OCI-LY1 (cell line): ENCODE data around the gene PARD3.

ENCODE experiments used
- H2AFZ ChIP-seq: fragments of 200-600 bp; sonication (generic), shearing (Covaris generic); 2 replicates; pipeline ENCODE4 v1.6.0; 2014; ENCODE audit warnings: antibody characterized with exemption, mild to moderate bottlenecking, low read length
- H3F3A ChIP-seq: fragments of 200-600 bp; sonication (generic), shearing (Covaris generic); 2 replicates; pipeline ENCODE4 v1.6.0; 2014; ENCODE audit warnings: mild to moderate bottlenecking, antibody characterized with exemption, low read length, moderate library complexity; ENCODE audit not compliant: insufficient read depth
- H3K27ac ChIP-seq: fragments of 200-600 bp; sonication (generic); 2 replicates; pipeline ENCODE4 v1.5.1; 2014; ENCODE audit warnings: low read length, mixed run types, mild to moderate bottlenecking, low read depth; ENCODE audit not compliant: poor library complexity, severe bottlenecking
- H3K27me3 ChIP-seq: fragments of 200-600 bp; sonication (generic); 2 replicates; pipeline ENCODE4 v1.6.0; 2014; ENCODE audit warnings: antibody characterized with exemption, mild to moderate bottlenecking, low read length, moderate library complexity; ENCODE audit not compliant: insufficient read depth
- H3K36me3 ChIP-seq: fragments of 200-600 bp; sonication (generic); 2 replicates; pipeline ENCODE4 v1.6.1; 2014; ENCODE audit warnings: mild to moderate bottlenecking, antibody characterized with exemption, low read length, moderate library complexity, mixed read lengths; ENCODE audit not compliant: insufficient read depth
- H3K4me1 ChIP-seq: fragments of 200-600 bp; sonication (generic); 2 replicates; pipeline ENCODE4 v1.5.1; 2014; ENCODE audit warnings: mild to moderate bottlenecking, low read length, moderate library complexity; ENCODE audit not compliant: insufficient read depth, severe bottlenecking
- H3K4me2 ChIP-seq: fragments of 200-600 bp; sonication (generic), shearing (Covaris generic); 2 replicates; pipeline ENCODE4 v1.6.1; 2014; ENCODE audit warnings: low read length
- H3K4me3 ChIP-seq: fragments of 200-600 bp; sonication (generic); 2 replicates; pipeline ENCODE4 v1.5.1; 2014; ENCODE audit warnings: low read length, low read depth, mild to moderate bottlenecking, mixed read lengths; ENCODE audit not compliant: poor library complexity, severe bottlenecking
- H3K79me2 ChIP-seq: fragments of 200-600 bp; shearing (Covaris generic); 2 replicates; pipeline ENCODE4 v1.6.1; 2016; ENCODE audit warnings: mixed run types, low read length, mixed read lengths; ENCODE audit not compliant: insufficient read depth
- H3K9ac ChIP-seq: fragments of 200-600 bp; sonication (generic), shearing (Covaris generic); 2 replicates; pipeline ENCODE4 v1.6.1; 2014; ENCODE audit warnings: mild to moderate bottlenecking, low read length, mixed read lengths
- H3K9me2 ChIP-seq: fragments of 200-600 bp; sonication (generic), shearing (Covaris generic); 2 replicates; pipeline ENCODE4 v1.6.1; 2014; ENCODE audit warnings: low read depth, mild to moderate bottlenecking, low read length, mixed read lengths
- H3K9me3 ChIP-seq: fragments of 200-600 bp; shearing (Covaris generic); 2 replicates; pipeline ENCODE4 v1.6.1; 2014; ENCODE audit warnings: low read length, mixed read lengths
- H4K20me1 ChIP-seq: fragments of 200-600 bp; sonication (generic), shearing (Covaris generic); 2 replicates; pipeline ENCODE4 v1.6.0; 2016; ENCODE audit warnings: mild to moderate bottlenecking, low read length; ENCODE audit not compliant: insufficient read depth
- EZH2 ChIP-seq: fragments of 200-600 bp; sonication (generic), shearing (Covaris generic); IDR thresholded peaks from 2 replicates; pipeline ENCODE4 v1.8.0; 2017; ENCODE audit warnings: borderline replicate concordance, mixed run types, mild to moderate bottlenecking, antibody characterized with exemption, low read length, moderate library complexity, mixed read lengths
- TF ChIP-seq, protein P1 (sequence below): fragments of 200-600 bp; sonication (generic), shearing (Covaris generic); IDR thresholded peaks from 2 replicates; pipeline ENCODE4 v1.5.1; 2017; ENCODE audit warnings: mild to moderate bottlenecking, antibody characterized with exemption, low read length, moderate library complexity, mixed read lengths

PARD3 gene

DNA sequence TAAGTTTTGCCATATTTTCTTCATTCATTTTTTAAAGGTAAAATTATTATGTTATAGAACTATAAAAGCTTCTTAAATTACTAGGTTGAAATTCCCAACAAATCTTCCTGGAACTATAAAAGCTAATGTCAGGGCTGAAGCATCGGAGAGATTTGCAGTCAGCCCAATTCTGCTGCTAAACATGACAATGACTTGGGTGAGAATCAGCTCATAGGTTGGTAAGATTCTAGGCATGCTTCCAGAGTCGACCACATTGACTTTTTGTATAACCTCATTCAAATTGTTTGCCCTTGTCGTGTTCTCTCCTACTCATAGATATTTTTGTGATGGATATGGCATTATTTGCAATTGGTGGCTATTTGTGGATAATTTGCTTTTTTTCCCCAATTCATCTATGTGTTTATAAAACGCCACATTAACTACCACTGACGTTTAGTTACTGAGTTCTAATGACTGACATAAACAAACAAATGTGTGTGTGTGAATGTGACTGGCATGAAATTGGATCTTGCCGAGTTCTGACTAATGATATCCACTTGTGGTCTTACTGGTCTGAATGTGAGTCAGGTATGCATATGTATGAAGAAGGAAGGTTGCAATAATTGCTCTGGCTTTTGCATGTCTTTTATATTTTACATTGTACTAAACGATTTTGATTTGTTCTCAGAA is 579.8 kb downstream of the PARD3 start:
- Histone ChIP-seq H3K9me2 (no peaks in the 10 kb centered on the region), H3K36me3 (no peaks in the 10 kb centered on the region), H3K9ac (no peak overlapping the region), H4K20me1 (no peaks in the 10 kb centered on the region), H3K27ac (no peak overlapping the region), H3K4me3 (no peak overlapping the region), H3F3A (no peaks in the 10 kb centered on the region), H2AFZ (no peak overlapping the region), H3K9me3 (no peaks in the 10 kb centered on the region), H3K4me2 (no peak overlapping the region), H3K79me2 (no peaks in the 10 kb centered on the region), H3K4me1 (no peaks in the 10 kb centered on the region), H3K27me3 (no peaks in the 10 kb centered on the region)
- TF ChIP-seq, protein P1, sequence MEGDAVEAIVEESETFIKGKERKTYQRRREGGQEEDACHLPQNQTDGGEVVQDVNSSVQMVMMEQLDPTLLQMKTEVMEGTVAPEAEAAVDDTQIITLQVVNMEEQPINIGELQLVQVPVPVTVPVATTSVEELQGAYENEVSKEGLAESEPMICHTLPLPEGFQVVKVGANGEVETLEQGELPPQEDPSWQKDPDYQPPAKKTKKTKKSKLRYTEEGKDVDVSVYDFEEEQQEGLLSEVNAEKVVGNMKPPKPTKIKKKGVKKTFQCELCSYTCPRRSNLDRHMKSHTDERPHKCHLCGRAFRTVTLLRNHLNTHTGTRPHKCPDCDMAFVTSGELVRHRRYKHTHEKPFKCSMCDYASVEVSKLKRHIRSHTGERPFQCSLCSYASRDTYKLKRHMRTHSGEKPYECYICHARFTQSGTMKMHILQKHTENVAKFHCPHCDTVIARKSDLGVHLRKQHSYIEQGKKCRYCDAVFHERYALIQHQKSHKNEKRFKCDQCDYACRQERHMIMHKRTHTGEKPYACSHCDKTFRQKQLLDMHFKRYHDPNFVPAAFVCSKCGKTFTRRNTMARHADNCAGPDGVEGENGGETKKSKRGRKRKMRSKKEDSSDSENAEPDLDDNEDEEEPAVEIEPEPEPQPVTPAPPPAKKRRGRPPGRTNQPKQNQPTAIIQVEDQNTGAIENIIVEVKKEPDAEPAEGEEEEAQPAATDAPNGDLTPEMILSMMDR, result no peak
- no peak for TF ChIP-seq EZH2

DNA sequence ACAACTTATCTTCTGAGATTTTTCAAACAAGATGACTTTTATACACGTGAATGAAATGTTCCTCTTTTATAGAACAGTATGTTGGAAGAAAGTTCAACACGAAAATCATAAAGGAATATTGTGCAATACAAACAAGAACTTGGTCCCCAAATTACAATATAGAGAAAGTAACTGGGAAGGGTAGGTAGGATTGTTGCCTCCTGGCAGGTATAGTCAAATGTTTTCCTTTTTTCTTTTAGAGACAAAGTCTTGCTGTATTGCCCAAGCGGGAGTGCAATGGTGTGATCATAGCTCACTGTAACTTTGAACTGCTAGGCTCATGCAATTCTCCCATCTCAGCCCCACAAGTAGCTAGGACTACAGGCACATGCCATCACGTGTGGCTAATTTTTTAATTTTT is 582.6 kb downstream of the PARD3 start:
- Histone ChIP-seq H3K27me3 (no peaks in the 10 kb centered on the region), H3K79me2 (no peaks in the 10 kb centered on the region), H3F3A (no peaks in the 10 kb centered on the region), H3K9ac (no peak overlapping the region), H3K9me3 (no peaks in the 10 kb centered on the region), H3K27ac (no peak overlapping the region), H4K20me1 (no peaks in the 10 kb centered on the region), H2AFZ (no peak overlapping the region), H3K4me1 (no peaks in the 10 kb centered on the region), H3K36me3 (no peaks in the 10 kb centered on the region), H3K4me2 (no peak overlapping the region), H3K9me2 (no peaks in the 10 kb centered on the region), H3K4me3 (no peak overlapping the region)
- TF ChIP-seq EZH2, result no peak

DNA sequence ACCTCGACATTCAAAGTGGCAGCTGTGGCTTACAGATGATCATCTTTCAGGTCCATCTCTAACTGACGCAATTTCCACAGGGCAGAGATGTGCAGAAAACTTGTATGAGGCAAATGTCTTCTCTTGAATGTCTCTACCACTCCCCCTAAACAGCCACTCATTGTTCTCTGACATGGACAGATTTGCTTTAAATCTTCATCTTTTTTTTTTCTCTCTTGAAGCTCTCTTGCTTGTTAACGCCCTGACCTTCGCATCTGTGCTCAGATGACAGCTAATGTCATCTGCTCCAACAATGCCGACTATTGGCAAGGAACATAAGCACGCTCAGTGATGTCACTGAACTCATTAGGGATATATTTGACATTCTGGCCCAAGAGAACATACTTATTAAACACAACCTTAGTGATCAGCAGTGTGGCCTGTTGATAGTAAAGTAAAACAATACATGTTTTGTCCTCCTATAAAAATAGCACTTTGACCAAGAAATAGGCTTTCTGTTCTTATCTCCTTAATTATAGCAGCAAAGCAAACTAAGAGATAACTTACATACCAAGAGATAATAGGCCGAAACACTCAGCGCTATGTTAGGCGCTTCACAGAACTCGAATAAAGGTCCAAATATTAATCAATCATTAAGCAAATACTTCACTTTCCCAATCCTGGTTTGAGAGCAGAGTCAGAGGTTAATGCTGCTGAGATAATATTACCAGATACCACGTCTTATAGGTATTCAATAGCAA is 583.5 kb downstream of the PARD3 start:
- Histone ChIP-seq H2AFZ (no peak overlapping the region), H3F3A (no peaks in the 10 kb centered on the region), H3K9ac (no peak overlapping the region), H3K4me3 (no peak overlapping the region), H3K27me3 (no peaks in the 10 kb centered on the region), H3K9me2 (no peaks in the 10 kb centered on the region), H3K9me3 (no peaks in the 10 kb centered on the region), H3K36me3 (no peaks in the 10 kb centered on the region), H3K79me2 (no peaks in the 10 kb centered on the region), H3K27ac (no peak overlapping the region), H3K4me1 (no peaks in the 10 kb centered on the region), H3K4me2 (no peak overlapping the region), H4K20me1 (no peaks in the 10 kb centered on the region)
- TF ChIP-seq, protein P1, result no peak
- TF ChIP-seq EZH2, result no peak
